ENCODE results near the gene CHMP4A.

DNA sequence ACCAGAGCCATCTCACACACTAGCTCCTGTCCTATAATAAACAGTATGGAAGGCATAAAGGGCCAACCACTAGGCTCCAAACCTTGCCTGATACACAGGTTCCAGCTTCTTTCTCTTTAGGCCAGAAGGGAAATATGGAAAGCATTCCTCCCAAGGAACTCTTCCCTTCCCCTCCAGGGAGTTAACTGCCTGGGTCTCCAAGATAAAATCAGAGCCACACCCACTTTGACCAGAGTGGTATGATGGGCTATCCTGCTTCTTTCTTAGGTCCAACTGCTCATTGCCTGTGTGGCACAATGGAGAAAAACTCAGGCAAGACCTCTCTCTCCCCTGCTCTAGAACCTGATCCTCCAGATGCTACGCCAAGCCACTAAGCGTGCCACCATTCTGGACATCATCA is 5.7 kb downstream of the CHMP4A start:
- TF ChIP-seq, protein P1, sequence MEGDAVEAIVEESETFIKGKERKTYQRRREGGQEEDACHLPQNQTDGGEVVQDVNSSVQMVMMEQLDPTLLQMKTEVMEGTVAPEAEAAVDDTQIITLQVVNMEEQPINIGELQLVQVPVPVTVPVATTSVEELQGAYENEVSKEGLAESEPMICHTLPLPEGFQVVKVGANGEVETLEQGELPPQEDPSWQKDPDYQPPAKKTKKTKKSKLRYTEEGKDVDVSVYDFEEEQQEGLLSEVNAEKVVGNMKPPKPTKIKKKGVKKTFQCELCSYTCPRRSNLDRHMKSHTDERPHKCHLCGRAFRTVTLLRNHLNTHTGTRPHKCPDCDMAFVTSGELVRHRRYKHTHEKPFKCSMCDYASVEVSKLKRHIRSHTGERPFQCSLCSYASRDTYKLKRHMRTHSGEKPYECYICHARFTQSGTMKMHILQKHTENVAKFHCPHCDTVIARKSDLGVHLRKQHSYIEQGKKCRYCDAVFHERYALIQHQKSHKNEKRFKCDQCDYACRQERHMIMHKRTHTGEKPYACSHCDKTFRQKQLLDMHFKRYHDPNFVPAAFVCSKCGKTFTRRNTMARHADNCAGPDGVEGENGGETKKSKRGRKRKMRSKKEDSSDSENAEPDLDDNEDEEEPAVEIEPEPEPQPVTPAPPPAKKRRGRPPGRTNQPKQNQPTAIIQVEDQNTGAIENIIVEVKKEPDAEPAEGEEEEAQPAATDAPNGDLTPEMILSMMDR (IDR thresholded peaks at IDR 0.05), result no peak
- TF ChIP-seq EP300 (IDR thresholded peaks at IDR 0.05), result no peak
- TF ChIP-seq POLR2A (IDR thresholded peaks at IDR 0.05), result no peak
